Measurements from ENCODE around the gene SORCS2.

The SORCS2 gene

GRCh38 chr4:7291372-7292114 is 99.2 kb downstream of the SORCS2 start:
- peak; percentile 76 for DNase-seq (ENCODE audit: low spot score)

- no peak for DNase-seq (ENCODE audit: low spot score)
Observed at GRCh38 chr4:7293703-7294102, 101.4 kb downstream of the SORCS2 start.

- no peak for DNase-seq (ENCODE audit: low spot score)
Observed at GRCh38 chr4:7294176-7294756, 101.9 kb downstream of the SORCS2 start.

GRCh38 chr4:7295197-7295910 is 103.0 kb downstream of the SORCS2 start:
- DNase-seq (ENCODE audit: low spot score): peak; percentile 95

GRCh38 chr4:7295911-7296660 is 103.7 kb downstream of the SORCS2 start:
- peak; percentile 77 for DNase-seq (ENCODE audit: low spot score)

GRCh38 chr4:7296661-7297335 is 104.5 kb downstream of the SORCS2 start:
- DNase-seq (ENCODE audit: low spot score): no peak

GRCh38 chr4:7297374-7297773 is 105.0 kb downstream of the SORCS2 start:
- no peak for DNase-seq (ENCODE audit: low spot score)

GRCh38 chr4:7297881-7298280 is 105.5 kb downstream of the SORCS2 start:
- DNase-seq (ENCODE audit: low spot score): no peak

GRCh38 chr4:7298619-7299009 is 106.3 kb downstream of the SORCS2 start:
- no peak for DNase-seq (ENCODE audit: low spot score)

- DNase-seq (ENCODE audit: low spot score): no peak
Observed at GRCh38 chr4:7299010-7299907, 106.9 kb downstream of the SORCS2 start.

GRCh38 chr4:7299908-7300710 is 107.8 kb downstream of the SORCS2 start:
- DNase-seq (ENCODE audit: low spot score): no peak

- no peak for DNase-seq (ENCODE audit: low spot score)
Observed at GRCh38 chr4:7300711-7301095, 108.4 kb downstream of the SORCS2 start.

- no peak for DNase-seq (ENCODE audit: low spot score)
Observed at GRCh38 chr4:7301126-7301785, 108.9 kb downstream of the SORCS2 start.

- no peak for DNase-seq (ENCODE audit: low spot score)
Observed at GRCh38 chr4:7301846-7302630, 109.7 kb downstream of the SORCS2 start.

GRCh38 chr4:7302781-7303404 is 110.6 kb downstream of the SORCS2 start:
- no peak for DNase-seq (ENCODE audit: low spot score)

- no peak for DNase-seq (ENCODE audit: low spot score)
Observed at GRCh38 chr4:7303561-7303960, 111.2 kb downstream of the SORCS2 start.

- DNase-seq (ENCODE audit: low spot score): no peak
Observed at GRCh38 chr4:7304436-7304835, 112.1 kb downstream of the SORCS2 start.
